Panc1 (cell line): ENCODE data around the gene CIAO2B. TPM values are rescaled to one million over a fixed set of nuclear protein-coding genes. Genes with fewer than 3 reads are reported as not detected.
A peak's percentile ranks its signal among the peaks of the same experiment; 100 is the strongest.

ENCODE experiments used
- ATAC-seq: fragments of 200-7000 bp; cut with Tn5 transposase; 2 replicates; pipeline ENCODE4 v1.9.1; 2020; ENCODE audit warnings: mild to moderate bottlenecking, moderate library complexity
- BruUV-seq: library from RNA; stranded (reverse); fragments of 400-500 nt; replicated peaks from 2 replicates; lab custom pipeline; 2021; lab: Mats Ljungman, UMichigan
- CTCF ChIA-PET: fragments of 300-600 bp; sonication (Branson Sonifier 250); formaldehyde crosslinking; loops from one replicate; lab custom pipeline; 2022; ENCODE audit warnings: antibody characterized with exemption; lab: Charles Lee
- POLR2A ChIA-PET: fragments of 300-600 bp; sonication (Branson Sonifier 250); formaldehyde crosslinking; loops from one replicate; lab custom pipeline; 2022; ENCODE audit warnings: antibody characterized with exemption; lab: Charles Lee
- DNase-seq: peaks from one replicate; pipeline ENCODE4 v3.0.0-alpha.2; 2010; ENCODE audit warnings: low read depth, low spot score
- H3K27ac ChIP-seq: 2 replicates; pipeline ENCODE4 v1.5.1; 2011; ENCODE audit warnings: mild to moderate bottlenecking, low read length, inconsistent platforms
- H3K27me3 ChIP-seq: fragments of 200-500 bp; sonication (Bioruptor generic); 2 replicates; pipeline ENCODE4 v1.6.0; 2014; ENCODE audit warnings: low read length, inconsistent platforms; ENCODE audit not compliant: control insufficient read depth, insufficient read depth
- H3K36me3 ChIP-seq: fragments of 200-500 bp; sonication (Bioruptor generic); 2 replicates; pipeline ENCODE4 v1.5.1; 2014; ENCODE audit warnings: inconsistent platforms, mild to moderate bottlenecking, low read length, moderate library complexity; ENCODE audit not compliant: control insufficient read depth, insufficient read depth
- H3K4me1 ChIP-seq: 2 replicates; pipeline ENCODE4 v1.5.1; 2011; ENCODE audit warnings: inconsistent platforms, mild to moderate bottlenecking, low read length, moderate library complexity; ENCODE audit not compliant: control insufficient read depth, insufficient read depth
- H3K4me3 ChIP-seq, 2 experiments: 2 replicates each; pipeline ENCODE4 v1.5.1; 2011 to 2012; ENCODE audit warnings: low read depth in 2 of 2, low read length in 2 of 2, mild to moderate bottlenecking in 2 of 2, inconsistent platforms in 1 of 2, moderate library complexity in 1 of 2
- H3K9me3 ChIP-seq: fragments of 200-500 bp; sonication (Bioruptor generic); 2 replicates; pipeline ENCODE4 v1.5.1; 2014; ENCODE audit warnings: low read depth, mild to moderate bottlenecking, inconsistent platforms, low read length, moderate library complexity; ENCODE audit not compliant: control insufficient read depth, insufficient read depth
- CTCF ChIP-seq: fragments of 450-650 bp; IDR thresholded peaks from 2 replicates; pipeline ENCODE4 v1.5.1; 2017; ENCODE audit warnings: mild to moderate bottlenecking
- POLR2AphosphoS5 ChIP-seq: IDR thresholded peaks from 2 replicates; pipeline ENCODE4 v1.6.1; 2012; ENCODE audit warnings: mild to moderate bottlenecking, low read depth, low read length, moderate library complexity
- REST ChIP-seq, 2 experiments: IDR thresholded peaks; 2 replicates each; pipeline ENCODE4 v1.6.1; 2011 to 2012; ENCODE audit warnings: low read depth in 2 of 2, control low read depth in 1 of 2, low read length in 1 of 2, mild to moderate bottlenecking in 1 of 2, moderate library complexity in 1 of 2; ENCODE audit not compliant: insufficient read depth in 1 of 2
- SIN3A ChIP-seq: IDR thresholded peaks from 2 replicates; pipeline ENCODE4 v1.6.1; 2012; ENCODE audit warnings: low read depth, mild to moderate bottlenecking, low read length, moderate library complexity, borderline replicate concordance; ENCODE audit not compliant: insufficient read depth
- TCF7L2 ChIP-seq: IDR thresholded peaks from 2 replicates; pipeline ENCODE4 v1.6.1; 2011; ENCODE audit warnings: mild to moderate bottlenecking, low read depth, low read length, inconsistent platforms
- in situ Hi-C: cut with HindIII; loops from 2 replicates; pipeline ENCODE4 v1.10.0; 2016; ENCODE audit warnings: low sequenced_read_pairs, low pct_unique_long_range_greater_than_20kb
- intact Hi-C: fragments of 100-400 bp; cut with micrococcal nuclease; formaldehyde crosslinking; loops from one replicate; pipeline ENCODE4 v1.10.0; 2022; ENCODE audit not compliant: unreplicated experiment
- total RNA-seq: library from RNA; stranded (reverse); gene quantifications from one replicate; pipeline ENCODE4 v1.2.1, GENCODE V29; 2021; ENCODE audit not compliant: unreplicated experiment

CIAO2B gene
- total RNA-seq, 1 experiment from 2014 or later: 96.6 TPM

GRCh38 chr16:66923247-66923731 is 10.9 kb downstream of the CIAO2B start:
- H3K4me3 ChIP-seq: no peak overlapping the region
- ATAC-seq (no peak), DNase-seq (no peak)
- POLR2A ChIA-PET: no interaction called here
- no peaks in the 10 kb centered on the region for H3K27me3 ChIP-seq
- TF ChIP-seq POLR2AphosphoS5: no peak
- H3K9me3 ChIP-seq: no peaks in the 10 kb centered on the region
- no peak overlapping the region for H3K27ac ChIP-seq
- intact Hi-C loops: no loop called here
- no peaks in the 10 kb centered on the region for H3K36me3 ChIP-seq
- BruUV-seq: TSS peak; percentile 72
- H3K4me1 ChIP-seq: peaks cover 6% of the 10 kb centered on the region; the same call in 1 of the 2 replicates
- in situ Hi-C loops: no loop called here
- CTCF ChIA-PET: no interaction called here

GRCh38 chr16:66921729-66922450 is 12.3 kb downstream of the CIAO2B start:
- no peaks in the 10 kb centered on the region for H3K27me3 ChIP-seq
- in situ Hi-C loops (no loop called here), intact Hi-C loops (no loop called here)
- no peaks in the 10 kb centered on the region for H3K36me3 ChIP-seq
- peaks cover 6% of the 10 kb centered on the region; the same call in 1 of the 2 replicates for H3K4me1 ChIP-seq
- CTCF ChIA-PET: interaction anchor here (0.6 kb wide), 1 partner anchor 54 kb away, joined by 3 read pairs; no protein-coding TSS in a partner anchor
- ATAC-seq: no peak
- H3K27ac ChIP-seq: no peak overlapping the region
- no peaks in the 10 kb centered on the region for H3K9me3 ChIP-seq
- H3K4me3 ChIP-seq: no peak overlapping the region
- POLR2A ChIA-PET: no interaction called here
- BruUV-seq: no TSS peak
- no peak for DNase-seq
- no peak for TF ChIP-seq SIN3A
- TF ChIP-seq TCF7L2: no peak
- TF ChIP-seq REST (IDR thresholded peaks at IDR 0.05; ENCODE audit: insufficient read depth in 1 of 2, low read depth in 2 of 2, low read length in 1 of 2): no peak
- no peak for TF ChIP-seq POLR2AphosphoS5
- TF ChIP-seq CTCF: no peak
